NT2/D1 (cell line): ENCODE results near the gene CELF5.
"Not testable (repeated sequence)": the region's sequence is repeated elsewhere in the genome, so short reads cannot be mapped to it uniquely, and the experiment has no call there.

Source experiments
- DNase-seq: peaks from one replicate; pipeline ENCODE4 v3.0.0-alpha.2; 2011; ENCODE audit warnings: low read depth, low spot score
- H3K27me3 ChIP-seq: 2 replicates; pipeline ENCODE4 v1.6.0; 2011; ENCODE audit warnings: mild to moderate bottlenecking; ENCODE audit not compliant: insufficient read length, insufficient read depth
- H3K36me3 ChIP-seq: 2 replicates; pipeline ENCODE4 v1.6.1; 2011; ENCODE audit warnings: mild to moderate bottlenecking, low read length, mixed read lengths; ENCODE audit not compliant: insufficient read depth, insufficient read length
- H3K4me1 ChIP-seq: 2 replicates; pipeline ENCODE4 v1.5.1; 2011; ENCODE audit not compliant: insufficient read depth, insufficient read length
- H3K4me3 ChIP-seq: 2 replicates; pipeline ENCODE4 v1.5.1; 2011; ENCODE audit warnings: low read depth; ENCODE audit not compliant: insufficient read length
- H3K9ac ChIP-seq: 2 replicates; pipeline ENCODE4 v1.6.0; 2011; ENCODE audit warnings: low read depth; ENCODE audit not compliant: insufficient read length
- H3K9me3 ChIP-seq: 2 replicates; pipeline ENCODE4 v1.5.1; 2011; ENCODE audit warnings: mild to moderate bottlenecking, low read length; ENCODE audit not compliant: insufficient read depth
- SUZ12 ChIP-seq: IDR thresholded peaks from 2 replicates; pipeline ENCODE4 v1.6.1; 2011; ENCODE audit not compliant: insufficient read length, insufficient read depth; ENCODE audit errors: extremely low read depth
- YY1 ChIP-seq: IDR thresholded peaks from 2 replicates; pipeline ENCODE4 v1.6.1; 2011; ENCODE audit not compliant: insufficient read length, insufficient read depth
- ZNF274 ChIP-seq: IDR thresholded peaks from 2 replicates; pipeline ENCODE4 v1.6.1; 2011; ENCODE audit warnings: mild to moderate bottlenecking, low read depth, low read length

Gene CELF5

GRCh38 chr19:3336351-3336679, 111.9 kb downstream of the CELF5 start:
- no peak overlapping the region for H3K4me3 ChIP-seq
- H3K9ac ChIP-seq, result no peak overlapping the region
- peaks cover 5% of the 10 kb centered on the region for H3K4me1 ChIP-seq
- no peaks in the 10 kb centered on the region for H3K9me3 ChIP-seq
- TF ChIP-seq SUZ12 (no peak), YY1 (no peak), ZNF274 (no peak)
- no peaks in the 10 kb centered on the region for H3K36me3 ChIP-seq
- H3K27me3 ChIP-seq, result peaks cover 25% of the 10 kb centered on the region
- DNase-seq, result no peak

- Histone ChIP-seq H3K9me3 (no peaks in the 10 kb centered on the region), H3K4me1 (peaks cover 5% of the 10 kb centered on the region), H3K4me3 (no peak overlapping the region), H3K9ac (no peak overlapping the region), H3K36me3 (no peaks in the 10 kb centered on the region), H3K27me3 (peaks cover 20% of the 10 kb centered on the region)
- TF ChIP-seq SUZ12 (no peak), YY1 (no peak), ZNF274 (no peak)
- no peak for DNase-seq
These were observed 112.4 kb downstream of the CELF5 start for GRCh38 chr19:3336680-3337523.

- Histone ChIP-seq H3K4me1 (peaks cover 5% of the 10 kb centered on the region), H3K9ac (no peak overlapping the region), H3K9me3 (no peaks in the 10 kb centered on the region), H3K36me3 (no peaks in the 10 kb centered on the region), H3K4me3 (no peak overlapping the region), H3K27me3 (peaks cover 3% of the 10 kb centered on the region)
- no peak for DNase-seq
- TF ChIP-seq SUZ12 (no peak), YY1 (no peak), ZNF274 (no peak)
These were observed 114.2 kb downstream of the CELF5 start for GRCh38 chr19:3338541-3339181.

GRCh38 chr19:3340340-3340739, 115.9 kb downstream of the CELF5 start:
- TF ChIP-seq ZNF274, result no peak
- Histone ChIP-seq H3K9ac (no peak overlapping the region), H3K4me3 (no peak overlapping the region), H3K4me1 (peaks cover 5% of the 10 kb centered on the region), H3K36me3 (no peaks in the 10 kb centered on the region), H3K9me3 (no peaks in the 10 kb centered on the region), H3K27me3 (peaks cover 9% of the 10 kb centered on the region)
- no peak for DNase-seq

- Histone ChIP-seq H3K9ac (no peak overlapping the region), H3K4me3 (no peak overlapping the region), H3K27me3 (peaks cover 20% of the 10 kb centered on the region), H3K36me3 (no peaks in the 10 kb centered on the region), H3K4me1 (peaks cover 2% of the 10 kb centered on the region), H3K9me3 (no peaks in the 10 kb centered on the region)
- DNase-seq, result no peak
- TF ChIP-seq YY1 (no peak), SUZ12 (no peak), ZNF274 (no peak)
These were observed 117.8 kb downstream of the CELF5 start for GRCh38 chr19:3342246-3342645.

GRCh38 chr19:3342962-3343361, 118.5 kb downstream of the CELF5 start:
- not testable (repeated sequence) for DNase-seq, H3K4me1 ChIP-seq
- H3K27me3 ChIP-seq, result peaks cover 23% of the 10 kb centered on the region

GRCh38 chr19:3343619-3344502, 119.4 kb downstream of the CELF5 start:
- no peaks in the 10 kb centered on the region for H3K36me3 ChIP-seq
- H3K27me3 ChIP-seq, result peaks cover 25% of the 10 kb centered on the region
- H3K9ac ChIP-seq, result no peak overlapping the region
- no peaks in the 10 kb centered on the region for H3K9me3 ChIP-seq
- H3K4me3 ChIP-seq, result no peak overlapping the region
- TF ChIP-seq SUZ12 (no peak), YY1 (no peak), ZNF274 (no peak)
- DNase-seq, result no peak
- peaks cover under 1% of the 10 kb centered on the region for H3K4me1 ChIP-seq

More at GRCh38 chr19:3342962-3343361, 118.5 kb downstream of the CELF5 start:
- not testable (repeated sequence) for H3K9ac ChIP-seq, H3K4me3 ChIP-seq, H3K9me3 ChIP-seq, H3K36me3 ChIP-seq
